ENCODE measurements around the gene NELL1.

GRCh38 chr11:21401496-21401895 lies 732.1 kb downstream of the NELL1 start:
- TF ChIP-seq CTCF (IDR thresholded peaks at IDR 0.05) (no peak), POLR2A (IDR thresholded peaks at IDR 0.05) (no peak), POLR2AphosphoS5 (IDR thresholded peaks at IDR 0.05) (no peak), EP300 (IDR thresholded peaks at IDR 0.05; ENCODE audit: low read depth) (no peak)

Data from transverse colon (tissue), 4 donors.